ENCODE data around the gene ING5.

- no peak for TF ChIP-seq POLR2A (IDR thresholded peaks at IDR 0.05; ENCODE audit: low read depth, low read length)
- no peak for TF ChIP-seq TAF1 (IDR thresholded peaks at IDR 0.05; ENCODE audit: borderline replicate concordance, low read depth, low read length)
Measured at GRCh38 chr2:241768850-241769249, 67.0 kb downstream of the ING5 start.
